ENCODE measurements around the gene APOBR. TPM values are rescaled to one million over a fixed set of nuclear protein-coding genes. Genes with fewer than 3 reads are reported as not detected.

Gene APOBR
- total and polyA plus RNA-seq, 9 of the 15 experiments (the other 6 are each of a cell fraction or from before 2014, with no cell fraction given), result 0.08 to 6.1 (median 2.8) TPM; not detected in 1

- TF ChIP-seq ZBTB1 (CRISPR knock-in tag; IDR thresholded peaks at IDR 0.05; ENCODE audit: borderline replicate concordance, low read depth) (no peak), EWSR1 (IDR thresholded peaks at IDR 0.05; ENCODE audit: borderline replicate concordance, low read depth, partially characterized antibody) (no peak), ZNF766 (CRISPR knock-in tag; conservative IDR thresholded peaks at IDR 0.05) (no peak), DNMT1 (IDR thresholded peaks at IDR 0.05) (no peak), KAT2B (IDR thresholded peaks at IDR 0.05; ENCODE audit: low read depth, low read length) (no peak), RBM15 (IDR thresholded peaks at IDR 0.05; ENCODE audit: insufficient read depth, low read length) (no peak), ZNF668 (CRISPR knock-in tag; IDR thresholded peaks at IDR 0.05) (no peak), HSF4 (CRISPR knock-in tag; IDR thresholded peaks at IDR 0.05; ENCODE audit: borderline replicate concordance) (no peak), ATF4 (CRISPR knock-in tag; IDR thresholded peaks at IDR 0.05) (no peak), MTA1 (IDR thresholded peaks at IDR 0.05; ENCODE audit: borderline replicate concordance) (0 out of 2 replicates have a peak, but pooled peaks have one; percentile 14), ATF2 (CRISPR knock-in tag; IDR thresholded peaks at IDR 0.05) (no peak), FOXO4 (CRISPR knock-in tag; IDR thresholded peaks at IDR 0.05) (no peak), NCOA4 (IDR thresholded peaks at IDR 0.05; ENCODE audit: partially characterized antibody) (no peak), KAT7 (CRISPR knock-in tag; IDR thresholded peaks at IDR 0.05; ENCODE audit: borderline replicate concordance) (0 out of 2 replicates have a peak, but pooled peaks have one; percentile 35), RCOR1 (IDR thresholded peaks at IDR 0.05; ENCODE audit: borderline replicate concordance in 1 of 2, low read depth in 2 of 2, low read length in 2 of 2) (peak in 1 of 2 experiments; percentile 39; a peak in 2 of 4 replicates), ZNF431 (CRISPR knock-in tag; IDR thresholded peaks at IDR 0.05) (no peak), KLF13 (tag; IDR thresholded peaks at IDR 0.05; ENCODE audit: borderline replicate concordance, low read depth) (no peak), ZNF77 (CRISPR knock-in tag; IDR thresholded peaks at IDR 0.05) (no peak), CHCHD3 (CRISPR knock-in tag; IDR thresholded peaks at IDR 0.05) (no peak), ZNF316 (IDR thresholded peaks at IDR 0.05) (no peak), CHAMP1 (IDR thresholded peaks at IDR 0.05) (no peak), USF2 (CRISPR knock-in tag; IDR thresholded peaks at IDR 0.05) (no peak)
These were observed 3.0 kb upstream of the APOBR start (continued) for GRCh38 chr16:28491230-28491969.
